Neural cell (in vitro differentiated cells): ENCODE data around the gene CERKL. TPM values are rescaled to one million over a fixed set of nuclear protein-coding genes. Genes with fewer than 3 reads are reported as not detected.

Experiments used
- H2AFZ ChIP-seq: fragments of 200-600, 300-800 bp; sonication (generic), shearing (Covaris generic); 2 replicates; pipeline ENCODE4 v1.6.0; 2014; ENCODE audit warnings: low read depth, mild to moderate bottlenecking, antibody characterized with exemption, low read length, moderate library complexity
- H3F3A ChIP-seq: fragments of 200-600 bp; shearing (Covaris generic); 2 replicates; pipeline ENCODE4 v1.6.1; 2016; ENCODE audit warnings: mild to moderate bottlenecking, moderate library complexity, mixed read lengths, antibody characterized with exemption, low read length; ENCODE audit not compliant: insufficient read depth, poor library complexity, severe bottlenecking
- H3K27ac ChIP-seq: fragments of 200-600, 300-800 bp; sonication (generic), shearing (Covaris generic); 2 replicates; pipeline ENCODE4 v1.5.1; 2014; ENCODE audit warnings: mild to moderate bottlenecking, low read length, moderate library complexity
- H3K27me3 ChIP-seq: fragments of 300-800, 200-600 bp; sonication (generic), shearing (Covaris generic); 2 replicates; pipeline ENCODE4 v1.6.0; 2014; ENCODE audit warnings: mild to moderate bottlenecking, low read depth, low read length, moderate library complexity; ENCODE audit not compliant: insufficient read depth
- H3K36me3 ChIP-seq: fragments of 300-800, 200-600 bp; sonication (generic), shearing (Covaris generic); 2 replicates; pipeline ENCODE4 v1.5.1; 2014; ENCODE audit warnings: mild to moderate bottlenecking, antibody characterized with exemption, low read length, moderate library complexity; ENCODE audit not compliant: insufficient read depth
- H3K4me2 ChIP-seq: fragments of 300-800, 200-600 bp; sonication (generic), shearing (Covaris generic); 2 replicates; pipeline ENCODE4 v1.6.0; 2014; ENCODE audit warnings: mild to moderate bottlenecking, low read length
- H3K4me3 ChIP-seq: fragments of 300-800, 200-600 bp; sonication (generic), shearing (Covaris generic); 2 replicates; pipeline ENCODE4 v1.5.1; 2014; ENCODE audit warnings: mild to moderate bottlenecking, low read length, moderate library complexity
- H3K79me2 ChIP-seq: fragments of 200-600 bp; shearing (Covaris generic); replicated peaks from 2 replicates; pipeline ENCODE4 v1.6.0; 2014; ENCODE audit warnings: mild to moderate bottlenecking, low read length, moderate library complexity; ENCODE audit not compliant: insufficient read depth
- H3K9ac ChIP-seq: fragments of 300-800, 200-600 bp; sonication (generic), shearing (Covaris generic); 2 replicates; pipeline ENCODE4 v1.6.1; 2016; ENCODE audit warnings: mild to moderate bottlenecking, low read length, mixed read lengths
- H3K9me2 ChIP-seq: fragments of 200-600 bp; shearing (Covaris generic); 2 replicates; pipeline ENCODE4 v1.6.1; 2016; ENCODE audit warnings: mild to moderate bottlenecking, low read length, mixed read lengths; ENCODE audit not compliant: insufficient read depth
- H3K9me3 ChIP-seq: fragments of 200-600, 300-800 bp; sonication (generic), shearing (Covaris generic); 2 replicates; pipeline ENCODE4 v1.6.1; 2016; ENCODE audit warnings: mild to moderate bottlenecking, mixed run types, low read length, moderate library complexity, mixed read lengths
- H4K20me1 ChIP-seq: fragments of 200-600 bp; shearing (Covaris generic); 2 replicates; pipeline ENCODE4 v1.6.1; 2016; ENCODE audit warnings: mild to moderate bottlenecking, mixed run types; ENCODE audit not compliant: insufficient read depth
- EP300 ChIP-seq: fragments of 450-650 bp; conservative IDR thresholded peaks from 2 replicates; pipeline ENCODE4 v1.6.1; 2014; ENCODE audit warnings: antibody characterized with exemption, mild to moderate bottlenecking, moderate library complexity; ENCODE audit not compliant: poor library complexity, severe bottlenecking
- EZH2 ChIP-seq: fragments of 200-600, 300-800 bp; shearing (Covaris generic), sonication (generic); IDR thresholded peaks from 2 replicates; pipeline ENCODE4 v1.6.1; 2014; ENCODE audit warnings: antibody characterized with exemption, low read length, borderline replicate concordance, mild to moderate bottlenecking; ENCODE audit not compliant: insufficient read depth, poor library complexity, severe bottlenecking
- MXI1 ChIP-seq: fragments of 450-650 bp; conservative IDR thresholded peaks from 2 replicates; pipeline ENCODE4 v1.6.1; 2014; ENCODE audit warnings: antibody characterized with exemption, mild to moderate bottlenecking; ENCODE audit not compliant: poor library complexity, severe bottlenecking
- POLR2AphosphoS5 ChIP-seq: IDR thresholded peaks from 2 replicates; pipeline ENCODE4 v1.6.1; 2012
- RAD21 ChIP-seq: fragments of 450-650 bp; conservative IDR thresholded peaks from 2 replicates; pipeline ENCODE4 v1.6.1; 2014; ENCODE audit warnings: antibody characterized with exemption, mild to moderate bottlenecking, moderate library complexity
- SMC3 ChIP-seq: fragments of 450-650 bp; conservative IDR thresholded peaks from 2 replicates; pipeline ENCODE4 v1.6.1; 2014; ENCODE audit warnings: antibody characterized with exemption, mild to moderate bottlenecking, moderate library complexity; ENCODE audit not compliant: poor library complexity
- TAF1 ChIP-seq: IDR thresholded peaks from 2 replicates; pipeline ENCODE4 v1.6.1; 2012; ENCODE audit warnings: low read depth
- polyA plus RNA-seq: library from polyadenylated mRNA; depleted of rRNA; stranded (reverse); fragments of >200 nt; gene quantifications from 2 replicates; pipeline ENCODE4 v1.2.3, GENCODE V29; 2014
- TF ChIP-seq, protein P1 (sequence below): IDR thresholded peaks from 2 replicates; pipeline ENCODE4 v1.6.1; 2012; ENCODE audit warnings: borderline replicate concordance
- TF ChIP-seq, protein P2 (sequence below): fragments of 450-650 bp; IDR thresholded peaks from 2 replicates; pipeline ENCODE4 v1.5.1; 2014; ENCODE audit warnings: antibody characterized with exemption, mild to moderate bottlenecking, moderate library complexity; ENCODE audit not compliant: poor library complexity, severe bottlenecking

CERKL gene
- polyA plus RNA-seq, 1 donor from 2014 or later, result not detected

DNA sequence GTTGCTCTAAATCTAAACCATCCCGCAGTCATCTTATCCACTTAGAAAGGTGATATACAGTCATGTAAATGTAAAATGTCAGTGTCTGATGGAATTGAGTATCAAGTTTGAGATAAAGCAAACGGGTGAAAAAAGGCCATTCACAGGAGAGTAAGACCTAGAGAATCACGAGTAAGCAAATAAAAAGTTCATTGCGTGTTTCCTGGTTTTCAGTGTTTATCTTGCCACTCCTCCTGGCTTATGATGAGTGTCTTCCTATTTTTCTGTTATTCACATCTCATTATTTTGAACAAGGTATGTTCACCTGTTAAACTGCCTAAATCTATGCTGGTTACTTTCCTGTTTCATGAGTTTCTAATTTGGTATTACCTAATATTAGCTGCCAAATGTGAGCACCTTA is 130.9 kb downstream of the CERKL start:
- Histone ChIP-seq H3K27ac (no peak overlapping the region), H3K27me3 (no peaks in the 10 kb centered on the region), H2AFZ (no peak overlapping the region), H3K36me3 (no peaks in the 10 kb centered on the region), H3K9ac (no peak overlapping the region), H4K20me1 (no peaks in the 10 kb centered on the region), H3K4me2 (no peak overlapping the region), H3K4me3 (no peak overlapping the region), H3K9me2 (no peaks in the 10 kb centered on the region), H3K9me3 (no peaks in the 10 kb centered on the region), H3K79me2 (no peaks in the 10 kb centered on the region), H3F3A (no peaks in the 10 kb centered on the region)
- TF ChIP-seq RAD21 (no peak), EP300 (no peak), EZH2 (no peak), TAF1 (no peak), POLR2AphosphoS5 (no peak), SMC3 (no peak), MXI1 (no peak)
- TF ChIP-seq, protein P1, sequence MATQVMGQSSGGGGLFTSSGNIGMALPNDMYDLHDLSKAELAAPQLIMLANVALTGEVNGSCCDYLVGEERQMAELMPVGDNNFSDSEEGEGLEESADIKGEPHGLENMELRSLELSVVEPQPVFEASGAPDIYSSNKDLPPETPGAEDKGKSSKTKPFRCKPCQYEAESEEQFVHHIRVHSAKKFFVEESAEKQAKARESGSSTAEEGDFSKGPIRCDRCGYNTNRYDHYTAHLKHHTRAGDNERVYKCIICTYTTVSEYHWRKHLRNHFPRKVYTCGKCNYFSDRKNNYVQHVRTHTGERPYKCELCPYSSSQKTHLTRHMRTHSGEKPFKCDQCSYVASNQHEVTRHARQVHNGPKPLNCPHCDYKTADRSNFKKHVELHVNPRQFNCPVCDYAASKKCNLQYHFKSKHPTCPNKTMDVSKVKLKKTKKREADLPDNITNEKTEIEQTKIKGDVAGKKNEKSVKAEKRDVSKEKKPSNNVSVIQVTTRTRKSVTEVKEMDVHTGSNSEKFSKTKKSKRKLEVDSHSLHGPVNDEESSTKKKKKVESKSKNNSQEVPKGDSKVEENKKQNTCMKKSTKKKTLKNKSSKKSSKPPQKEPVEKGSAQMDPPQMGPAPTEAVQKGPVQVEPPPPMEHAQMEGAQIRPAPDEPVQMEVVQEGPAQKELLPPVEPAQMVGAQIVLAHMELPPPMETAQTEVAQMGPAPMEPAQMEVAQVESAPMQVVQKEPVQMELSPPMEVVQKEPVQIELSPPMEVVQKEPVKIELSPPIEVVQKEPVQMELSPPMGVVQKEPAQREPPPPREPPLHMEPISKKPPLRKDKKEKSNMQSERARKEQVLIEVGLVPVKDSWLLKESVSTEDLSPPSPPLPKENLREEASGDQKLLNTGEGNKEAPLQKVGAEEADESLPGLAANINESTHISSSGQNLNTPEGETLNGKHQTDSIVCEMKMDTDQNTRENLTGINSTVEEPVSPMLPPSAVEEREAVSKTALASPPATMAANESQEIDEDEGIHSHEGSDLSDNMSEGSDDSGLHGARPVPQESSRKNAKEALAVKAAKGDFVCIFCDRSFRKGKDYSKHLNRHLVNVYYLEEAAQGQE, result no peak
- TF ChIP-seq, protein P2, sequence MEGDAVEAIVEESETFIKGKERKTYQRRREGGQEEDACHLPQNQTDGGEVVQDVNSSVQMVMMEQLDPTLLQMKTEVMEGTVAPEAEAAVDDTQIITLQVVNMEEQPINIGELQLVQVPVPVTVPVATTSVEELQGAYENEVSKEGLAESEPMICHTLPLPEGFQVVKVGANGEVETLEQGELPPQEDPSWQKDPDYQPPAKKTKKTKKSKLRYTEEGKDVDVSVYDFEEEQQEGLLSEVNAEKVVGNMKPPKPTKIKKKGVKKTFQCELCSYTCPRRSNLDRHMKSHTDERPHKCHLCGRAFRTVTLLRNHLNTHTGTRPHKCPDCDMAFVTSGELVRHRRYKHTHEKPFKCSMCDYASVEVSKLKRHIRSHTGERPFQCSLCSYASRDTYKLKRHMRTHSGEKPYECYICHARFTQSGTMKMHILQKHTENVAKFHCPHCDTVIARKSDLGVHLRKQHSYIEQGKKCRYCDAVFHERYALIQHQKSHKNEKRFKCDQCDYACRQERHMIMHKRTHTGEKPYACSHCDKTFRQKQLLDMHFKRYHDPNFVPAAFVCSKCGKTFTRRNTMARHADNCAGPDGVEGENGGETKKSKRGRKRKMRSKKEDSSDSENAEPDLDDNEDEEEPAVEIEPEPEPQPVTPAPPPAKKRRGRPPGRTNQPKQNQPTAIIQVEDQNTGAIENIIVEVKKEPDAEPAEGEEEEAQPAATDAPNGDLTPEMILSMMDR, result no peak

DNA sequence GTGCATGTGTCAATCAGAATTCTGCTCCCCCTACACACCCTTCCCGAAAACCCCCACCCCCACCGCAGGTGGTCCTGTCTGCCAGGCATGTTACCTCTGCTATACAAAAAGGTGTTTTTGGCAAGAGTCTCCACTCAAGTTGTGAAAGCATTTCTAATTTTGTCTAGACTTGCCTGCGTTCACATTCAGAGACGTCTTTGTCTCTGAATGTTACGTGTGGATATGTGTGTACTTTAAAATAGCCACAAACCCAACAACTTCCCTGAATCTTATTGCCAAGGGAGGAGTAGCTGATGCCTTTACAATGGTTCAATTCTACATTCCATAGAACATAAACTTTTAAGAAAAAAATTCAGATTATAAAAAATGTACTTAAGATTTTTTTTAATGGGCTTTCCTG is 133.1 kb downstream of the CERKL start:
- no peaks in the 10 kb centered on the region for H4K20me1 ChIP-seq
- H3K9me3 ChIP-seq, result no peaks in the 10 kb centered on the region
- H3K4me2 ChIP-seq, result no peak overlapping the region
- TF ChIP-seq, protein P1, result no peak
- TF ChIP-seq RAD21, result no peak
- TF ChIP-seq TAF1, result no peak
- no peak for TF ChIP-seq MXI1
- TF ChIP-seq, protein P2, result no peak
- TF ChIP-seq SMC3, result no peak
- TF ChIP-seq POLR2AphosphoS5, result no peak
- TF ChIP-seq EP300, result no peak
- TF ChIP-seq EZH2, result no peak
- H3K4me3 ChIP-seq, result no peak overlapping the region
- no peaks in the 10 kb centered on the region for H3F3A ChIP-seq
- no peak overlapping the region for H2AFZ ChIP-seq
- no peaks in the 10 kb centered on the region for H3K9me2 ChIP-seq
- no peak overlapping the region for H3K27ac ChIP-seq
- H3K27me3 ChIP-seq, result no peaks in the 10 kb centered on the region
- no peaks in the 10 kb centered on the region for H3K36me3 ChIP-seq
- H3K79me2 ChIP-seq, result no peaks in the 10 kb centered on the region
- H3K9ac ChIP-seq, result no peak overlapping the region
